HFF-Myc (cell line): ENCODE results near the gene GGTA1.
"Not testable (repeated sequence)": the region's sequence is repeated elsewhere in the genome, so short reads cannot be mapped to it uniquely, and the experiment has no call there.

ENCODE experiments used
- DNase-seq: peaks from one replicate; pipeline ENCODE4 v3.0.0-alpha.2; 2011; ENCODE audit warnings: low read depth; ENCODE audit errors: extremely low read depth
- H3K4me3 ChIP-seq: replicated peaks from 2 replicates; pipeline ENCODE4 v1.5.1; 2011; ENCODE audit warnings: low read depth, mild to moderate bottlenecking, control low read depth, low read length
- TF ChIP-seq, protein P1 (sequence below): IDR thresholded peaks from 2 replicates; pipeline ENCODE4 v1.5.1; 2012; ENCODE audit warnings: mild to moderate bottlenecking, low read depth, low read length, control low read depth; ENCODE audit errors: missing control alignments

The GGTA1 gene

GRCh38 chr9:121538221-121538620 lies 38.6 kb upstream of the GGTA1 start:
- TF ChIP-seq, protein P1, sequence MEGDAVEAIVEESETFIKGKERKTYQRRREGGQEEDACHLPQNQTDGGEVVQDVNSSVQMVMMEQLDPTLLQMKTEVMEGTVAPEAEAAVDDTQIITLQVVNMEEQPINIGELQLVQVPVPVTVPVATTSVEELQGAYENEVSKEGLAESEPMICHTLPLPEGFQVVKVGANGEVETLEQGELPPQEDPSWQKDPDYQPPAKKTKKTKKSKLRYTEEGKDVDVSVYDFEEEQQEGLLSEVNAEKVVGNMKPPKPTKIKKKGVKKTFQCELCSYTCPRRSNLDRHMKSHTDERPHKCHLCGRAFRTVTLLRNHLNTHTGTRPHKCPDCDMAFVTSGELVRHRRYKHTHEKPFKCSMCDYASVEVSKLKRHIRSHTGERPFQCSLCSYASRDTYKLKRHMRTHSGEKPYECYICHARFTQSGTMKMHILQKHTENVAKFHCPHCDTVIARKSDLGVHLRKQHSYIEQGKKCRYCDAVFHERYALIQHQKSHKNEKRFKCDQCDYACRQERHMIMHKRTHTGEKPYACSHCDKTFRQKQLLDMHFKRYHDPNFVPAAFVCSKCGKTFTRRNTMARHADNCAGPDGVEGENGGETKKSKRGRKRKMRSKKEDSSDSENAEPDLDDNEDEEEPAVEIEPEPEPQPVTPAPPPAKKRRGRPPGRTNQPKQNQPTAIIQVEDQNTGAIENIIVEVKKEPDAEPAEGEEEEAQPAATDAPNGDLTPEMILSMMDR, result no peak
- H3K4me3 ChIP-seq, result no peak overlapping the region
- DNase-seq, result no peak

- H3K4me3 ChIP-seq, result no peak overlapping the region
- TF ChIP-seq, protein P1, result no peak
- DNase-seq, result no peak
Measured at GRCh38 chr9:121537283-121537682, 37.6 kb upstream of the GGTA1 start.

DNA sequence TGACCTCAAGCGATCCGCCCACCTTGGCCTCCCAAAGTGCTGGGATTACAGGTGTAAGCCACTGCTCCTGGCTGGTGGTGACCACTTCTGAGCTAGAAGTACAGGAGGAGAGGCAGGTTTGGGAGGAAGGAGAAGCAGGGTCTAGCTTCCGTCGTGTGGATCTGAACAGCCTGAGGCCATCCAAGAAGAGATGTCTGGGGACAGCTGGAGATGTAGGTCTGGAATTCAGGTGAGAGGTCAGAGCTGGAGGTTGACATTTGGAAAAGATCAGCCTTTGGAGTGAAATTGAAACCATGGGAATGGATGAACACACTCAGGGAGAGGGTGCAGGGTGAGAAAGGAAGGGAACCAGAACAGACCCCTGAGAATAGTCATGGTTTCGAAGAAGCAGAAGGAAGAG lies 33.2 kb upstream of the GGTA1 start:
- no peak overlapping the region for H3K4me3 ChIP-seq
- TF ChIP-seq, protein P1, result no peak
- DNase-seq, result no peak

- peak; percentile 96 for DNase-seq
- no peak overlapping the region for H3K4me3 ChIP-seq
- TF ChIP-seq, protein P1, result no peak
Measured at GRCh38 chr9:121529237-121529987, 29.8 kb upstream of the GGTA1 start.

DNA sequence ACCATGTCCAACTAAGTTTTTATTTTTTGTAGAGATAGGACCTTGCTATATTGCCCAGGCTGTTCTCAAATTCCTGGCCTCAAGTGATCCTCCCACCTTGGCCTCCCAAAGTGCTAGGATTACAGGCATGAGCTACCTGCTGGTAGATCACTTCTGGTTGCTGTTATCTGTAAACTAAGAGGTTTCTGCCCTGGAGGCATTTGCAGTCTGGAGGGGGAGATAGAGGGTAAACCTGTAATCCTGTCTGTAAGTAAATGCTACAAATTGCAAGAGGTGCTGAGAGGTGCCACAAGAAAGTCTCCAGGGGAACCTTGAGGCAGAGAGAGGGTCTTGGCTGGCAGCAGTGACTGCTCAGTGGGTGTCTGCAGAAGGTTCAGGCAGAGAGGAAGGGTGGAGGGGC lies 29.0 kb upstream of the GGTA1 start:
- H3K4me3 ChIP-seq, result no peak overlapping the region
- TF ChIP-seq, protein P1, result no peak
- no peak for DNase-seq

DNA sequence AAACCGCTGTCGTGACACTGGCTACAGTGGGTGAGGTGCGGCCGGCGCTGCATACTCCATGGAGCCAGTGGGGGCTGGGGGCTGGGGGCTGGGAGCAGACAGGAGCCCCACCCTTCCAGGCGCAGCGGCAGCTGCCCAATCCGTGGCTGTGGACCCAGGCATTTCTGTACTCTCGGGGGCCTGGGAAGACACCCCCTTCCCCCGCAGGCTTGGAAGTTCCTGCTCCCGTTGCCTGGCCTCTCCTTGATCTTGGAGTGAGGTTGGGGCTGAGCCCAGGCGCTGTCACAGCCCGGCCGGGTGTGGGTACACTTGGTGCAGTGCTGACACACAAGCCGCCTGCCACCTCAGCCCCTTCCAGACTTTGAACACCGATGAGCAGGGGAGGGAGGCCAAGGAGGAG lies 27.7 kb upstream of the GGTA1 start:
- H3K4me3 ChIP-seq, result no peak overlapping the region
- TF ChIP-seq, protein P1, result no peak
- no peak for DNase-seq

GRCh38 chr9:121519688-121520087 lies 20.0 kb upstream of the GGTA1 start:
- H3K4me3 ChIP-seq, DNase-seq: not testable (repeated sequence)
